Breast epithelium (tissue), 3 donors: Measurements from ENCODE around the gene KIF6.

Experiments used
- CTCF ChIP-seq, 3 donors: fragments of 450-650 bp; IDR thresholded peaks; one replicate each; pipeline ENCODE4 v1.5.1; 2016 to 2017; ENCODE audit warnings: antibody characterized with exemption in 3 of 3, mild to moderate bottlenecking in 3 of 3, moderate library complexity in 3 of 3
- POLR2A ChIP-seq: fragments of 450-650 bp; IDR thresholded peaks from one replicate; pipeline ENCODE4 v1.6.1; 2016; ENCODE audit warnings: antibody characterized with exemption, mild to moderate bottlenecking, moderate library complexity
- POLR2AphosphoS5 ChIP-seq, 3 donors: sonication (generic); formaldehyde crosslinking; IDR thresholded peaks; one replicate each; pipeline ENCODE4 v1.6.1; 2017; ENCODE audit warnings: antibody characterized with exemption in 3 of 3

- TF ChIP-seq CTCF (IDR thresholded peaks at IDR 0.05), result no peak
- no peak for TF ChIP-seq POLR2A
- TF ChIP-seq POLR2AphosphoS5 (IDR thresholded peaks at IDR 0.05), result no peak
These were observed 280.7 kb downstream of the KIF6 start for GRCh38 chr6:39444479-39445019.
